SH-SY5Y (cell line): ENCODE measurements around the gene KIF18B.

Experiments
- GATA2 ChIP-seq: IDR thresholded peaks from 2 replicates; pipeline ENCODE4 v1.6.1; 2011; ENCODE audit warnings: mild to moderate bottlenecking, low read depth, low read length
- GATA3 ChIP-seq: IDR thresholded peaks from 2 replicates; pipeline ENCODE4 v1.6.1; 2011; ENCODE audit warnings: low read depth, mild to moderate bottlenecking, low read length, moderate library complexity

- no peak for TF ChIP-seq GATA2
- TF ChIP-seq GATA3 = no peak
Observed at GRCh38 chr17:44928136-44928535, 19.4 kb downstream of the KIF18B start.
